SJCRH30 (cell line): ENCODE data around the gene FALEC. TPM values are rescaled to one million over a fixed set of nuclear protein-coding genes. Genes with fewer than 3 reads are reported as not detected.

Experiments used
- DNase-seq, 2 experiments: peaks; one replicate each; pipeline ENCODE4 v3.0.0-alpha.2; 2015 to 2020
- H3K27ac ChIP-seq: fragments of 250-450 bp; sonication (Bioruptor Pico); 2 replicates; pipeline ENCODE4 v1.5.1; 2020; ENCODE audit warnings: mild to moderate bottlenecking, moderate library complexity
- H3K27me3 ChIP-seq: fragments of 250-450 bp; sonication (Bioruptor Pico); 2 replicates; pipeline ENCODE4 v1.5.1; 2020; ENCODE audit warnings: mild to moderate bottlenecking, moderate library complexity
- H3K36me3 ChIP-seq: fragments of 250-450 bp; sonication (Bioruptor Pico); 2 replicates; pipeline ENCODE4 v1.5.1; 2020; ENCODE audit warnings: mild to moderate bottlenecking, moderate library complexity
- H3K4me1 ChIP-seq: fragments of 250-450 bp; sonication (Bioruptor Pico); 2 replicates; pipeline ENCODE4 v1.5.1; 2020; ENCODE audit warnings: mild to moderate bottlenecking, moderate library complexity
- H3K4me3 ChIP-seq: fragments of 250-450 bp; sonication (Bioruptor Pico); 2 replicates; pipeline ENCODE4 v1.5.1; 2020; ENCODE audit warnings: mild to moderate bottlenecking, moderate library complexity
- H3K9me3 ChIP-seq: fragments of 250-450 bp; sonication (Bioruptor Pico); replicated peaks from 2 replicates; pipeline ENCODE4 v1.5.1; 2020; ENCODE audit warnings: mild to moderate bottlenecking, moderate library complexity
- total RNA-seq: library from RNA; depleted of rRNA; stranded (reverse); fragments of >200 nt; shearing (Covaris generic); gene quantifications from 2 replicates; pipeline ENCODE4 v1.2.3, GENCODE V29; 2014

Gene FALEC
- total RNA-seq, 1 experiment from 2014 or later: not detected

DNA sequence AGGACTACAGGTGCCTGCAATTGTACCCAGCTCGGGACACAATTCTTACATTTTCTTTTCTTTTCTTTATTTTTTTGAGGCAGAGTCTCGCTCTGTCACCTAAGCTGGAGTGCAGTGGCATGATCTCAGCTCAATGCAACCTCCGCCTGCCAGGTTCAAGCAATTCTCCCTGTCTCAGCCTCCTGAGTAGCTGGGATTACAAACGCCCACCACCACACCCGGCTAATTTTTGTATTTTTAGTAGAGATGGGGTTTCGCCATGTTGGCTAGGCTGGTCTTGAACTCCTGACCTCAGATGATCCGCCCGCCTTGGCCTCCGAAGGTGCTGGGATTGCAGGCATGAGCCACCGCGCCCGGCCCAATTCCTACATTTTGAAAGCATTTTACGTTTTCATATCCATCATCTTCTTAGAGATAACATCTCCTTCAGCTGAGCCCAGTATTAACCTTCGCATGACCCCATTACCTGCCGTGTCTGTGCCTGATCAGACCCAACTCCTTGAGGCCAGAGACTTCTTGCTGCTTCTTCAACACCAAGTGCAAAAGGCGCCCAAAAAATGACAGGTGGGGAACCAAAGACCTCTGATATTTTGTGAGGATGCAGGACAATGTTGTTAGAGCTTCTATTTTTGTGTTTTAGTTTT is 30.9 kb downstream of the FALEC start:
- no peak for DNase-seq
- Histone ChIP-seq H3K27me3 (no peaks in the 10 kb centered on the region), H3K9me3 (no peaks in the 10 kb centered on the region), H3K27ac (no peak overlapping the region), H3K4me1 (peaks cover 9% of the 10 kb centered on the region; the same call in 1 of the 2 replicates), H3K4me3 (no peak overlapping the region), H3K36me3 (no peaks in the 10 kb centered on the region)

DNA sequence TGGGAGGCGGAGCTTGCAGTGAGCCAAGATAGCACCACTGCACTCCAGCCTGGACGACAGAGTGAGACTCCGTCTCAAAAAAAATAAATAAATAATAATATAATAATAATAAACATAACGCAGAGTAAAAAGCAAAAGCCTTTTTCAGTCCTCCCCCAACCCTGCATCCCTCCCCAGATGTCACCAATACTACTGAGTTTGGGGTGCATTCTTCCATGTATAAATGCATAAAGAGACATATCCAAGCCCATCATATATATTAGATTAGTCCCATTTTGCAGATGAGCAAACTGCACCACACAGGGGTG is 32.7 kb downstream of the FALEC start:
- Histone ChIP-seq H3K27ac (no peak overlapping the region), H3K4me3 (peak overlapping the region; percentile 48), H3K36me3 (no peaks in the 10 kb centered on the region), H3K4me1 (peaks cover 15% of the 10 kb centered on the region; the same call in 1 of the 2 replicates), H3K9me3 (no peaks in the 10 kb centered on the region), H3K27me3 (no peaks in the 10 kb centered on the region)
- no peak for DNase-seq

GRCh38 chr1:150548632-150549495 is 33.3 kb downstream of the FALEC start, which contains the start of gene ADAMTSL4:
TSS of gene ADAMTSL4 (plus strand) at chr1:150549408. CDS start at chr1:150552289, 2,881 bp downstream.
- peak; percentile 29 to 56 for DNase-seq
- Histone ChIP-seq H3K9me3 (no peaks in the 10 kb centered on the region), H3K27me3 (no peaks in the 10 kb centered on the region), H3K27ac (no peak within 1 kb of the TSS), H3K4me3 (peak within 1 kb of the TSS; percentile 48), H3K36me3 (no peaks in the 10 kb centered on the region), H3K4me1 (peaks cover 10% of the 10 kb centered on the region; the same call in 1 of the 2 replicates)

GRCh38 chr1:150549496-150550221 is 34.1 kb downstream of the FALEC start:
- Histone ChIP-seq H3K4me1 (peaks cover 6% of the 10 kb centered on the region; the same call in 1 of the 2 replicates), H3K9me3 (no peaks in the 10 kb centered on the region), H3K36me3 (no peaks in the 10 kb centered on the region), H3K4me3 (no peak overlapping the region), H3K27ac (no peak overlapping the region), H3K27me3 (no peaks in the 10 kb centered on the region)
- no peak for DNase-seq

GRCh38 chr1:150550222-150551050 is 34.9 kb downstream of the FALEC start:
- Histone ChIP-seq H3K36me3 (no peaks in the 10 kb centered on the region), H3K9me3 (no peaks in the 10 kb centered on the region), H3K27me3 (no peaks in the 10 kb centered on the region), H3K4me1 (peaks cover 6% of the 10 kb centered on the region; the same call in 1 of the 2 replicates), H3K27ac (no peak overlapping the region), H3K4me3 (no peak overlapping the region)
- no peak for DNase-seq

GRCh38 chr1:150551051-150551783 is 35.7 kb downstream of the FALEC start:
- H3K4me1 ChIP-seq: peaks cover 6% of the 10 kb centered on the region; the same call in 1 of the 2 replicates
- no peak for DNase-seq
- no peak overlapping the region for H3K27ac ChIP-seq
- H3K36me3 ChIP-seq: no peaks in the 10 kb centered on the region
- H3K9me3 ChIP-seq: no peaks in the 10 kb centered on the region
- H3K27me3 ChIP-seq: no peaks in the 10 kb centered on the region
- H3K4me3 ChIP-seq: no peak overlapping the region

DNA sequence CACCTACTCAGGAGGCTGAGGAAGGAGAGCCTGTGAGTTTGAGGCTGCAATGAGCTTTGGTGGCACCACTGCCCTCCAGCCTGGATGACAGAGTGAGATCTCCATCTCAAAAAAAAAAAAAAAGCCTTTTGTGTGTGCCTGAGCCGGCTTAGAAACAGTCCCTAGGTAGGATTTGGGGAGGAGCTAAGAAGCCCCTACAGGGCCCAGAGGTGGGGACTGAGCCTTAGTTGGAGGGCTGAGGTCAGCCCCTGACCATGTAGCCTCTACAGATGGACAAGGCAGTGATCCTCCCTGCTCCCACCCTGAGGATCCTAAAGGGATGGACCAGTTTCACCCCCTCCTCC is 36.2 kb downstream of the FALEC start:
- H3K27me3 ChIP-seq: no peaks in the 10 kb centered on the region
- H3K9me3 ChIP-seq: no peaks in the 10 kb centered on the region
- H3K27ac ChIP-seq: no peak overlapping the region
- no peaks in the 10 kb centered on the region for H3K36me3 ChIP-seq
- peaks cover 6% of the 10 kb centered on the region; the same call in 1 of the 2 replicates for H3K4me1 ChIP-seq
- no peak overlapping the region for H3K4me3 ChIP-seq
- DNase-seq: no peak

- no peak overlapping the region for H3K27ac ChIP-seq
- DNase-seq: peak; percentile 33 to 43
- no peaks in the 10 kb centered on the region for H3K36me3 ChIP-seq
- H3K27me3 ChIP-seq: no peaks in the 10 kb centered on the region
- H3K4me3 ChIP-seq: no peak overlapping the region
- peaks cover 6% of the 10 kb centered on the region; the same call in 1 of the 2 replicates for H3K4me1 ChIP-seq
- no peaks in the 10 kb centered on the region for H3K9me3 ChIP-seq
Measured at GRCh38 chr1:150552128-150552910, 36.8 kb downstream of the FALEC start.

GRCh38 chr1:150552911-150553289 is 37.3 kb downstream of the FALEC start:
- Histone ChIP-seq H3K36me3 (no peaks in the 10 kb centered on the region), H3K4me3 (no peak overlapping the region), H3K9me3 (no peaks in the 10 kb centered on the region), H3K27ac (no peak overlapping the region), H3K4me1 (peaks cover 6% of the 10 kb centered on the region; the same call in 1 of the 2 replicates), H3K27me3 (no peaks in the 10 kb centered on the region)
- DNase-seq: no peak

DNA sequence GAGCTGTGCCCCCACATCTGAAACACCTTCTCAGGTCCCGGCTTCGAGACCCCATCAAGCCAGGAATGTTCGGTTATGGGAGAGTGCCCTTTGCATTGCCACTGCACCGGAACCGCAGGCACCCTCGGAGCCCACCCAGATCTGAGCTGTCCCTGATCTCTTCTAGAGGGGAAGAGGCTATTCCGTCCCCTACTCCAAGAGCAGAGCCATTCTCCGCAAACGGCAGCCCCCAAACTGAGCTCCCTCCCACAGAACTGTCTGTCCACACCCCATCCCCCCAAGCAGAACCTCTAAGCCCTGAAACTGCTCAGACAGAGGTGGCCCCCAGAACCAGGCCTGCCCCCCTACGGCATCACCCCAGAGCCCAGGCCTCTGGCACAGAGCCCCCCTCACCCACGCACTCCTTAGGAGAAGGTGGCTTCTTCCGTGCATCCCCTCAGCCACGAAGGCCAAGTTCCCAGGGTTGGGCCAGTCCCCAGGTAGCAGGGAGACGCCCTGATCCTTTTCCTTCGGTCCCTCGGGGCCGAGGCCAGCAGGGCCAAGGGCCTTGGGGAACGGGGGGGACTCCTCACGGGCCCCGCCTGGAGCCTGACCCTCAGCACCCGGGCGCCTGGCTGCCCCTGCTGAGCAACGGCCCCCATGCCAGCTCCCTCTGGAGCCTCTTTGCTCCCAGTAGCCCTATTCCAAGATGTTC is 38.0 kb downstream of the FALEC start:
- no peak for DNase-seq

DNA sequence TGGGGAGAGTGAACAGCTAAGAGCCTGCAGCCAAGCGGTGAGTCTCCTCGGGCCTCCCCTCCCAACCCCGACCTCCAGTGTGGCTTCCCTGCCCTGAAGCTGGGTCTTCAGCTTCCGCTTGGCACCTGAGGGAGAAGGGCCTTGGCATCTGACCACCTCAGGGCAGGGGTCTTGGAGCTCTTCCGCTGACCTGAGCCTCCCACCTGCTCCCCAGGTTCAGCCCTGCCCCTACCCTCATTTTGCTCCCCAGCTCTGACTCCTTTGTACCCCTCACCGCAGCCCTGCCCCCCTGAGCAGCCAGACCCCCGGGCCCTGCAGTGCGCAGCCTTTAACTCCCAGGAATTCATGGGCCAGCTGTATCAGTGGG is 38.5 kb downstream of the FALEC start:
- H3K4me3 ChIP-seq: no peak overlapping the region
- no peaks in the 10 kb centered on the region for H3K27me3 ChIP-seq
- H3K9me3 ChIP-seq: no peaks in the 10 kb centered on the region
- DNase-seq: no peak
- peaks cover 6% of the 10 kb centered on the region; the same call in 1 of the 2 replicates for H3K4me1 ChIP-seq
- H3K36me3 ChIP-seq: no peaks in the 10 kb centered on the region
- no peak overlapping the region for H3K27ac ChIP-seq

More for the DNA sequence above, 38.0 kb downstream of the FALEC start:
- Histone ChIP-seq H3K27ac (no peak overlapping the region), H3K27me3 (no peaks in the 10 kb centered on the region), H3K36me3 (no peaks in the 10 kb centered on the region), H3K9me3 (no peaks in the 10 kb centered on the region), H3K4me3 (no peak overlapping the region), H3K4me1 (peaks cover 6% of the 10 kb centered on the region; the same call in 1 of the 2 replicates)

DNA sequence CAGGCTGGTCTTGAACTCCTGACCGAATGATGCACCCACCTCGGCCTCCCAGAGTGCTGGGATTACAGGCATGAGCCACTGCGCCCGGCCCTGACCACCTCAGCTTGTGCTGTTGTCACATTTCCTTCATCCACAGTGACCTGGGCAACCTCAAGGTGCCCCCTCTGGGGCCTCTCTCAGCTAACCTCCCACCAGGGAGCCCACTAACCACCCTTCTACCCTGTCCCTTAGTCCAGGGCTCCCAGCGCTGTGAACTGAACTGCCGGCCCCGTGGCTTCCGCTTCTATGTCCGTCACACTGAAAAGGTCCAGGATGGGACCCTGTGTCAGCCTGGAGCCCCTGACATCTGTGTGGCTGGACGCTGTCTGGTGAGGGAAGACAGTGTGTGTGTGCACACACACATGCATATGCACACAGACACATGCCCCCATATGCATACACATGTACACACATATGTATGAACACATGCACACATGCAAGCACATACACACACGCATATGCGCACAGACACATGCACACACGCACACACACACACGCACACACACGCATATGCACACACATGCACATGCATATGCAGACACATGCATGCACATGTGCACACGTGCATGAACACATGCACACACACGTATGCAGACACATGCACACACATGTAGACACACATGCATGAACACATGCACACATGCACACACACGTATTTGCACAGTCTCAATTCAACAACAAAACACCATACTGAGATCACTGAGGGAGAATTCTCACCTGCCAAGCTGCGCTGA is 39.8 kb downstream of the FALEC start:
- no peak overlapping the region for H3K4me3 ChIP-seq
- peaks cover 7% of the 10 kb centered on the region; the same call in 1 of the 2 replicates for H3K4me1 ChIP-seq
- no peaks in the 10 kb centered on the region for H3K27me3 ChIP-seq
- no peak overlapping the region for H3K27ac ChIP-seq
- DNase-seq: no peak
- no peaks in the 10 kb centered on the region for H3K9me3 ChIP-seq
- H3K36me3 ChIP-seq: no peaks in the 10 kb centered on the region
